DMS 273 treated with DMSO at 0.1 percent for 48 hours (cell line): ENCODE measurements around the gene BABAM2.
"Not testable (repeated sequence)": the region's sequence is repeated elsewhere in the genome, so short reads cannot be mapped to it uniquely, and the experiment has no call there.

Experiments
- DNase-seq: peaks from one replicate; lab custom pipeline; 2025; lab: John Stamatoyannopoulos, UW

Gene BABAM2

GRCh38 chr2:28080911-28081310 is 190.4 kb downstream of the BABAM2 start:
- DNase-seq = no peak

- no peak for DNase-seq
Observed at GRCh38 chr2:28082131-28082530, 191.6 kb downstream of the BABAM2 start.

- no peak for DNase-seq
Observed at GRCh38 chr2:28083476-28083875, 192.9 kb downstream of the BABAM2 start.

GRCh38 chr2:28084564-28084963 is 194.0 kb downstream of the BABAM2 start:
- no peak for DNase-seq

GRCh38 chr2:28085201-28085600 is 194.7 kb downstream of the BABAM2 start:
- no peak for DNase-seq

GRCh38 chr2:28086611-28087010 is 196.1 kb downstream of the BABAM2 start:
- DNase-seq = no peak

- DNase-seq = no peak
Observed at GRCh38 chr2:28088970-28089369, 198.4 kb downstream of the BABAM2 start.

- no peak for DNase-seq
Observed at GRCh38 chr2:28089486-28089885, 199.0 kb downstream of the BABAM2 start.

- DNase-seq = no peak
Observed at GRCh38 chr2:28093308-28093707, 202.8 kb downstream of the BABAM2 start.

- DNase-seq = no peak
Observed at GRCh38 chr2:28093768-28094167, 203.2 kb downstream of the BABAM2 start.

- DNase-seq = no peak
Observed at GRCh38 chr2:28094739-28095138, 204.2 kb downstream of the BABAM2 start.

GRCh38 chr2:28095622-28096021 is 205.1 kb downstream of the BABAM2 start:
- DNase-seq = no peak

GRCh38 chr2:28096421-28096820 is 205.9 kb downstream of the BABAM2 start:
- no peak for DNase-seq

GRCh38 chr2:28098501-28099225 is 208.1 kb downstream of the BABAM2 start:
- no peak for DNase-seq

- no peak for DNase-seq
Observed at GRCh38 chr2:28101123-28101522, 210.6 kb downstream of the BABAM2 start.

GRCh38 chr2:28101892-28102291 is 211.4 kb downstream of the BABAM2 start:
- no peak for DNase-seq

GRCh38 chr2:28102455-28102874 is 211.9 kb downstream of the BABAM2 start:
- peak; percentile 53 for DNase-seq

GRCh38 chr2:28103611-28104010 is 213.1 kb downstream of the BABAM2 start:
- DNase-seq = no peak

- no peak for DNase-seq
Observed at GRCh38 chr2:28108143-28108542, 217.6 kb downstream of the BABAM2 start.

- not testable (repeated sequence) for DNase-seq
Observed at GRCh38 chr2:28113771-28114170, 223.2 kb downstream of the BABAM2 start.

GRCh38 chr2:28117104-28117596 is 226.6 kb downstream of the BABAM2 start:
- no peak for DNase-seq

- no peak for DNase-seq
Observed at GRCh38 chr2:28119631-28120030, 229.1 kb downstream of the BABAM2 start.

GRCh38 chr2:28128281-28128950 is 237.9 kb downstream of the BABAM2 start:
- no peak for DNase-seq
